SU-DHL-6 (cell line): ENCODE measurements around the gene ADSS1.

Source experiments
- CTCF ChIP-seq: fragments of 200-600 bp; sonication (generic); IDR thresholded peaks from one replicate; pipeline ENCODE4 v1.5.1; 2017; ENCODE audit warnings: antibody characterized with exemption, mild to moderate bottlenecking, low read length, moderate library complexity; ENCODE audit not compliant: insufficient read depth, poor library complexity, severe bottlenecking
- EZH2phosphoT487 ChIP-seq: fragments of 200-600 bp; sonication (generic), shearing (Covaris generic); conservative IDR thresholded peaks from 2 replicates; pipeline ENCODE4 v1.6.1; 2018; ENCODE audit warnings: mild to moderate bottlenecking, antibody characterized with exemption, low read length, moderate library complexity, mixed read lengths

- TF ChIP-seq CTCF (no peak), EZH2phosphoT487 (no peak)
Measured at GRCh38 chr14:104721505-104722431, 2.3 kb upstream of the ADSS1 start.
